IMR-90 (cell line): ENCODE measurements around the gene CFAP90. TPM values are rescaled to one million over a fixed set of nuclear protein-coding genes. Genes with fewer than 3 reads are reported as not detected.

Experiments
- ATAC-seq: fragments of 200-7000 bp; cut with Tn5 transposase; 2 replicates; pipeline ENCODE4 v1.9.1; 2020; ENCODE audit warnings: low read depth, mild to moderate bottlenecking, moderate library complexity
- BruUV-seq: library from RNA; stranded (reverse); fragments of 400-500 nt; replicated peaks from 2 replicates; lab custom pipeline; 2021; lab: Mats Ljungman, UMichigan
- CTCF ChIA-PET: fragments of 300-600 bp; formaldehyde crosslinking; extraction: SDS; loops from one replicate; lab custom pipeline; 2021; ENCODE audit warnings: antibody characterized with exemption; lab: Yijun Ruan, JAX
- POLR2A ChIA-PET: fragments of 300-600 bp; sonication (Branson Sonifier 250); formaldehyde crosslinking; loops from one replicate; lab custom pipeline; 2022; ENCODE audit warnings: antibody characterized with exemption; ENCODE audit not compliant: unreplicated experiment; lab: Charles Lee
- DNase-seq: peaks from one replicate; pipeline ENCODE4 v3.0.0; 2013
- H2AFZ ChIP-seq: replicated peaks from 2 replicates; pipeline ENCODE3; 2013; ENCODE audit warnings: low read length, mild to moderate bottlenecking; ENCODE audit not compliant: poor library complexity
- H2AK5ac ChIP-seq: 2 replicates; pipeline ENCODE4 v1.6.1; 2013; ENCODE audit warnings: low read depth, low read length, inconsistent platforms
- H2AK9ac ChIP-seq: replicated peaks from 2 replicates; pipeline ENCODE3; 2013; ENCODE audit warnings: mild to moderate bottlenecking, low read depth, low read length, moderate library complexity; ENCODE audit not compliant: poor library complexity
- H2BK120ac ChIP-seq: 2 replicates; pipeline ENCODE4 v1.6.1; 2013; ENCODE audit warnings: low read depth, low read length, inconsistent platforms
- H2BK15ac ChIP-seq: 3 replicates; pipeline ENCODE4 v1.6.1; 2013; ENCODE audit warnings: low read depth, low read length, inconsistent platforms
- H2BK20ac ChIP-seq: 2 replicates; pipeline ENCODE4 v1.6.1; 2013; ENCODE audit warnings: low read depth, mild to moderate bottlenecking, inconsistent platforms, low read length, moderate library complexity
- H2BK5ac ChIP-seq: 2 replicates; pipeline ENCODE4 v1.6.1; 2013; ENCODE audit warnings: mild to moderate bottlenecking, low read depth, low read length, inconsistent platforms; ENCODE audit not compliant: poor library complexity, severe bottlenecking
- H3K14ac ChIP-seq: replicated peaks from 2 replicates; pipeline ENCODE4 v1.6.1; 2013; ENCODE audit warnings: low read depth, low read length, inconsistent platforms
- H3K18ac ChIP-seq: 2 replicates; pipeline ENCODE4 v1.6.1; 2013; ENCODE audit warnings: low read depth, low read length, control low read depth
- H3K23ac ChIP-seq: 2 replicates; pipeline ENCODE4 v1.6.1; 2013; ENCODE audit warnings: low read depth, low read length, inconsistent platforms
- H3K27ac ChIP-seq: 2 replicates; pipeline ENCODE4 v1.5.1; 2013; ENCODE audit warnings: mild to moderate bottlenecking, control low read depth, low read length; ENCODE audit not compliant: insufficient read depth
- H3K27me3 ChIP-seq: 2 replicates; pipeline ENCODE4 v1.6.1; 2013; ENCODE audit warnings: low read length; ENCODE audit not compliant: control insufficient read depth, insufficient read depth
- H3K36me3 ChIP-seq: 2 replicates; pipeline ENCODE4 v1.6.1; 2013; ENCODE audit warnings: low read length, mixed read lengths; ENCODE audit not compliant: control insufficient read depth, insufficient read depth
- H3K4ac ChIP-seq: 2 replicates; pipeline ENCODE4 v1.6.1; 2013; ENCODE audit warnings: low read depth, low read length, inconsistent platforms
- H3K4me1 ChIP-seq: 2 replicates; pipeline ENCODE4 v1.6.1; 2013; ENCODE audit warnings: low read length, mixed read lengths; ENCODE audit not compliant: control insufficient read depth, insufficient read depth
- H3K4me2 ChIP-seq: 2 replicates; pipeline ENCODE4 v1.6.1; 2013; ENCODE audit warnings: low read depth, mild to moderate bottlenecking, control low read depth, low read length, moderate library complexity
- H3K4me3 ChIP-seq: 2 replicates; pipeline ENCODE4 v1.5.1; 2013; ENCODE audit warnings: low read depth, mild to moderate bottlenecking, control low read depth, low read length, moderate library complexity; ENCODE audit not compliant: insufficient read depth
- H3K56ac ChIP-seq: 2 replicates; pipeline ENCODE4 v1.6.1; 2013; ENCODE audit warnings: low read length, inconsistent platforms; ENCODE audit not compliant: insufficient read depth; ENCODE audit errors: extremely low read depth
- H3K79me1 ChIP-seq, 2 experiments: 2 replicates each; pipeline ENCODE4 v1.6.1; 2013; ENCODE audit warnings: low read length in 2 of 2, inconsistent platforms in 1 of 2, low read depth in 1 of 2
- H3K9ac ChIP-seq: 2 replicates; pipeline ENCODE4 v1.6.1; 2013; ENCODE audit warnings: low read depth, low read length, control low read depth
- H3K9me1 ChIP-seq: 2 replicates; pipeline ENCODE4 v1.6.1; 2013; ENCODE audit warnings: low read length, inconsistent platforms; ENCODE audit not compliant: insufficient read depth
- H3K9me3 ChIP-seq: 2 replicates; pipeline ENCODE4 v1.6.1; 2013; ENCODE audit warnings: low read length; ENCODE audit not compliant: control insufficient read depth, insufficient read depth
- H4K20me1 ChIP-seq: 2 replicates; pipeline ENCODE4 v1.6.1; 2013; ENCODE audit warnings: low read length, inconsistent platforms; ENCODE audit not compliant: insufficient read depth
- H4K5ac ChIP-seq: 2 replicates; pipeline ENCODE4 v1.6.1; 2013; ENCODE audit warnings: mild to moderate bottlenecking, low read depth, low read length, control low read depth
- H4K8ac ChIP-seq, 2 experiments: 2 replicates each; pipeline ENCODE4 v1.6.1; 2013; ENCODE audit warnings: low read depth in 2 of 2, low read length in 2 of 2, control low read depth in 1 of 2, inconsistent platforms in 1 of 2
- H4K91ac ChIP-seq: 2 replicates; pipeline ENCODE4 v1.6.1; 2013; ENCODE audit warnings: low read depth, low read length, inconsistent platforms; ENCODE audit not compliant: insufficient read depth
- BHLHE40 ChIP-seq: fragments of 150-350 bp; IDR thresholded peaks from 2 replicates; pipeline ENCODE4 v1.6.1; 2016; ENCODE audit warnings: mild to moderate bottlenecking, low read depth, low read length
- CEBPB ChIP-seq: IDR thresholded peaks from 2 replicates; pipeline ENCODE4 v1.6.1; 2012; ENCODE audit warnings: low read depth, low read length, improper control_type of control experiment
- CHD1 ChIP-seq: IDR thresholded peaks from 2 replicates; pipeline ENCODE4 v1.6.1; 2012; ENCODE audit warnings: low read depth, low read length, improper control_type of control experiment
- CTCF ChIP-seq: conservative IDR thresholded peaks from 2 replicates; pipeline ENCODE4 v1.5.1; 2012; ENCODE audit warnings: mild to moderate bottlenecking, low read depth, low read length, improper control_type of control experiment
- ELK1 ChIP-seq: fragments of 150-350 bp; IDR thresholded peaks from 2 replicates; pipeline ENCODE4 v1.6.1; 2016; ENCODE audit warnings: low read depth, mild to moderate bottlenecking, low read length, moderate library complexity, borderline replicate concordance
- FOS ChIP-seq: fragments of 150-350 bp; IDR thresholded peaks from 2 replicates; pipeline ENCODE4 v1.6.1; 2016; ENCODE audit warnings: low read depth, low read length
- MAFK ChIP-seq: IDR thresholded peaks from 2 replicates; pipeline ENCODE4 v1.6.1; 2012; ENCODE audit warnings: low read depth, low read length, improper control_type of control experiment
- MAZ ChIP-seq: IDR thresholded peaks from 2 replicates; pipeline ENCODE4 v1.6.1; 2012; ENCODE audit warnings: low read depth, mild to moderate bottlenecking, low read length, improper control_type of control experiment, moderate library complexity, borderline replicate concordance
- MXI1 ChIP-seq: IDR thresholded peaks from 2 replicates; pipeline ENCODE4 v1.6.1; 2012; ENCODE audit warnings: low read depth, mild to moderate bottlenecking, low read length, moderate library complexity, borderline replicate concordance
- NFE2L2 ChIP-seq: fragments of 150-350 bp; IDR thresholded peaks from 2 replicates; pipeline ENCODE4 v1.6.1; 2016; ENCODE audit warnings: low read depth, mild to moderate bottlenecking, low read length
- POLR2A ChIP-seq: IDR thresholded peaks from 2 replicates; pipeline ENCODE4 v1.6.1; 2012; ENCODE audit warnings: mild to moderate bottlenecking, low read depth, low read length
- RAD21 ChIP-seq: IDR thresholded peaks from 2 replicates; pipeline ENCODE4 v1.6.1; 2012; ENCODE audit warnings: low read length, improper control_type of control experiment
- RCOR1 ChIP-seq: IDR thresholded peaks from 2 replicates; pipeline ENCODE4 v1.6.1; 2012; ENCODE audit warnings: mild to moderate bottlenecking, low read length, improper control_type of control experiment; ENCODE audit not compliant: insufficient replicate concordance
- RFX5 ChIP-seq: IDR thresholded peaks from 2 replicates; pipeline ENCODE4 v1.8.0; 2012; ENCODE audit warnings: low read depth, mild to moderate bottlenecking, low read length, moderate library complexity
- SMC3 ChIP-seq: fragments of 150-350 bp; IDR thresholded peaks from 2 replicates; pipeline ENCODE4 v1.6.1; 2016; ENCODE audit warnings: low read depth, mild to moderate bottlenecking, antibody characterized with exemption, low read length, moderate library complexity
- WGBS, 2 experiments: methylation state at CpG; one replicate each; pipeline versions ENCODE4 v1.1.5 to v1.1.7; 2013; ENCODE audit warnings: missing lambda C conversion rate in 2 of 2; ENCODE audit not compliant: insufficient read length in 1 of 2; ENCODE audit errors: extremely low coverage in 2 of 2; 5-methylcytosine and 5-hydroxymethylcytosine counted together
- dilution Hi-C: fragments of 300-500 bp; cut with HindIII; formaldehyde crosslinking; loops from one replicate; pipeline ENCODE4 v1.14.3; 2018; ENCODE audit warnings: low sequenced_read_pairs; ENCODE audit not compliant: unreplicated experiment
- in situ Hi-C: fragments of 300-500 bp; cut with MboI; formaldehyde crosslinking; loops from 3 replicates; pipeline ENCODE4 v1.14.3; 2019; ENCODE audit warnings: low sequenced_read_pairs, inconsistent platforms, mixed read lengths
- intact Hi-C: fragments of 100-400 bp; cut with micrococcal nuclease; formaldehyde crosslinking; loops from 2 replicates; pipeline ENCODE4 v1.10.0; 2022
- polyA plus RNA-seq, 3 experiments: library from polyadenylated mRNA; depleted of rRNA; stranded (reverse); fragments of >200 nt; gene quantifications; 2 replicates each; pipeline ENCODE4 v1.2.3, GENCODE V29; 2012; ENCODE audit warnings: low replicate concordance in 1 of 3
- total RNA-seq: library from RNA; depleted of rRNA; stranded (reverse); fragments of >200 nt; gene quantifications from 2 replicates; pipeline ENCODE4 v1.2.3, GENCODE V29; 2012
- TF ChIP-seq, protein P1 (sequence below): fragments of 150-350 bp; IDR thresholded peaks from 2 replicates; pipeline ENCODE4 v1.6.1; 2017; ENCODE audit warnings: mild to moderate bottlenecking, antibody characterized with exemption, low read length, low read depth

The CFAP90 gene
- total and polyA plus RNA-seq, 2 of the 4 experiments (the other 2 are of a cell fraction): 0.09 TPM; not detected in 1

- H2AK9ac ChIP-seq: no peak overlapping the region
- dilution Hi-C loops: no loop called here
- no peak overlapping the region for H3K27ac ChIP-seq
- H2BK15ac ChIP-seq: no peak overlapping the region
- no CpG with 5 or more reads among the region's 2 CpGs for WGBS, 2 experiments
- H3K14ac ChIP-seq: no peak overlapping the region
- no peak overlapping the region for H2BK5ac ChIP-seq
- DNase-seq (no peak), ATAC-seq (no peak)
- POLR2A ChIA-PET: no interaction called here
- H3K4me3 ChIP-seq: no peak overlapping the region
- no peak overlapping the region for H3K9ac ChIP-seq
- H4K8ac ChIP-seq: no peak overlapping the region
- peaks cover 8% of the 10 kb centered on the region for H3K36me3 ChIP-seq
- H2BK20ac ChIP-seq: no peak overlapping the region
- H4K5ac ChIP-seq: no peak overlapping the region
- no TSS peak for BruUV-seq
- H3K18ac ChIP-seq: no peak overlapping the region
- no peak overlapping the region for H2AK5ac ChIP-seq
- no peak overlapping the region for H3K23ac ChIP-seq
- intact Hi-C loops: loop anchor here (10.0 kb wide), 1 partner anchor 963 kb away; no protein-coding TSS in a partner anchor
- 0 out of 2 replicates have a peak, but pooled peaks cover 2% of the 10 kb centered on the region for H3K4me1 ChIP-seq
- H3K27me3 ChIP-seq: no peaks in the 10 kb centered on the region
- no peak overlapping the region for H3K56ac ChIP-seq
- no peak for TF ChIP-seq FOS
- TF ChIP-seq RAD21: no peak
- TF ChIP-seq NFE2L2: no peak
- TF ChIP-seq, protein P1, sequence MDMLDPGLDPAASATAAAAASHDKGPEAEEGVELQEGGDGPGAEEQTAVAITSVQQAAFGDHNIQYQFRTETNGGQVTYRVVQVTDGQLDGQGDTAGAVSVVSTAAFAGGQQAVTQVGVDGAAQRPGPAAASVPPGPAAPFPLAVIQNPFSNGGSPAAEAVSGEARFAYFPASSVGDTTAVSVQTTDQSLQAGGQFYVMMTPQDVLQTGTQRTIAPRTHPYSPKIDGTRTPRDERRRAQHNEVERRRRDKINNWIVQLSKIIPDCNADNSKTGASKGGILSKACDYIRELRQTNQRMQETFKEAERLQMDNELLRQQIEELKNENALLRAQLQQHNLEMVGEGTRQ: no peak
- TF ChIP-seq MAZ: no peak
- TF ChIP-seq POLR2A: no peak
- TF ChIP-seq RFX5: no peak
- no peak for TF ChIP-seq CEBPB
- no peak for TF ChIP-seq ELK1
- no peak for TF ChIP-seq CTCF
- TF ChIP-seq BHLHE40: no peak
- TF ChIP-seq RCOR1: no peak
- no peak for TF ChIP-seq MXI1
- no peak for TF ChIP-seq SMC3
- TF ChIP-seq CHD1: no peak
- no peak for TF ChIP-seq MAFK
- no peak overlapping the region for H2AFZ ChIP-seq
- in situ Hi-C loops: no loop called here
- no peak overlapping the region for H2BK120ac ChIP-seq
- H4K20me1 ChIP-seq: peaks cover 6% of the 10 kb centered on the region; the same call in 1 of the 2 replicates
- CTCF ChIA-PET: no interaction called here
- H4K91ac ChIP-seq: no peak overlapping the region
- peaks cover 2% of the 10 kb centered on the region; the same call in 1 of the 2 replicates for H3K9me1 ChIP-seq
- H3K4ac ChIP-seq: no peak overlapping the region
- H3K4me2 ChIP-seq: no peak overlapping the region
- no peaks in the 10 kb centered on the region for H3K9me3 ChIP-seq
- peaks cover 30 to 52% of the 10 kb centered on the region in 2 experiments for H3K79me1 ChIP-seq
Observed at GRCh38 chr5:7871653-7872052, 20.7 kb upstream of the CFAP90 start.
